ENCODE data around the gene MUTYH.

MUTYH gene

DNA sequence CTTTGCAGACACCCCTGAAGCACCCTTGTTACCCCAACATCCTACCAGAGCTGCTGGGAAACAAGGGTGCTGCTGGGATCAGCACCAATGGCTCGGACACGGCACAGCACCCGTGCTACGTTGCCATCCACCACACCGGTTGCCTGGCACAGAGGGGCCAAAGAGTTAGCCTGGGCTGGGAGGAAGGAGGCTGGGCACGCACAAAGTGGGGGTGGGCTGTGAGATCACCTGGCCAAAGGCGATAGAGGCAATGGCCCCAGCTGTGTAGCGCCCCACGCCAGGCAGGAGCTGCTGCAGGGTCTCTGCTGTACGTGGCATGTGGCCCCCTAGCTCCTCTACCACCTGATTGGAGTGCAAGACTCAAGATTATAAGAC is 7.9 kb downstream of the MUTYH start:
- Histone ChIP-seq H3K27ac (ENCODE audit: low read depth, low read length) (no peak overlapping the region), H3K27me3 (ENCODE audit: control insufficient read depth, insufficient read depth, low read length) (no peaks in the 10 kb centered on the region), H3K9ac (ENCODE audit: low read depth, low read length) (no peak overlapping the region), H3K4me3 (ENCODE audit: low read depth, low read length) (no peak overlapping the region), H3K4me1 (ENCODE audit: control insufficient read depth, insufficient read depth, low read length) (peaks cover 22% of the 10 kb centered on the region), H3K9me3 (ENCODE audit: control insufficient read depth, insufficient read depth, low read length) (no peaks in the 10 kb centered on the region), H3K36me3 (ENCODE audit: control insufficient read depth, insufficient read depth, low read length) (peaks cover 52% of the 10 kb centered on the region)

DNA sequence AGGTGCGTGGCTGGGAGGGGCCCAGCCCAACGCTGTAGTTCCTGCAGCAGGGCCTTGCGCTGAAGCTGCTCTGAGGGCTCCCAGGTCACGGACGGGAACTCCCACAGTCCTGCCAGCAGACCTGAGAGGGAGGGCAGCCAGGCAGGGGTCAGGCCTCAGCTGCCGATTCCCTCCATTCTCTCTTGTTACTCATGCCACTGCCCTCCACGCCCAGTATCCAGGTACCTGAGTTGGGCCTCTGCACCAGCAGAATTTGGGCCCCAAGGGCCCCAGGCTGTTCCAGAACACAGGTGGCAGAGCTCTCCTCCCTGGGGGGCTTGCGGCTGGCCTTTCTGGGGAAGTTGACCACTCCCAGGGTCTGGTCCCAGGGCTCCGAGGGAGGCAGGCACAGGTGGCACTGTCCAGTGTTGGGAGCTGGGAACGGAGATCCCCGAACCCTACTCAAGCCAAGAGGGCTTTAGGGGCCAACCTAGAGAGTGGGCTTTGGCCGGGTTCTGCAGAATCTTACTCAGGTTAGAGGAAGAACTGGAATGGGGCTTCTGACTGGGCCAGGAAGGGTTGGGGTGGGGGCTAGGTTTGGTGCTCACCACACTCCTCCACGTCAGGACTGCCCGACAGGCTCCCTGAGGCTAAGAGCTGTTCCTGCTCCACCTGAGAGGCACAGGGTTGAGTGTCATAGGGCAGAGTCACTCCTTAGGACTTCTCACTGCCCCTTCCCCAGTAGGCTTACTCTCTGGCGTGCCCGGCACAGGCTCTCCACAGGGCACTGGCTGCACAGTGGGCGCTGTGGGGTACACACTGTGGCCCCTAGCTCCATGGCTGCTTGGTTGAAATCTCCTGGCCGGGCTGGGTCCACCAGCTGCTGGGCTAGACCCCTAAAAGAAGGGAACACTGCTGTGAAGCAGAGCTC is 8.5 kb downstream of the MUTYH start:
- H3K9ac ChIP-seq (ENCODE audit: low read depth, low read length) = no peak overlapping the region
- no peak overlapping the region for H3K4me3 ChIP-seq (ENCODE audit: low read depth, low read length)
- H3K27me3 ChIP-seq (ENCODE audit: control insufficient read depth, insufficient read depth, low read length) = no peaks in the 10 kb centered on the region
- H3K36me3 ChIP-seq (ENCODE audit: control insufficient read depth, insufficient read depth, low read length) = peaks cover 52% of the 10 kb centered on the region
- no peak overlapping the region for H3K27ac ChIP-seq (ENCODE audit: low read depth, low read length)
- no peaks in the 10 kb centered on the region for H3K9me3 ChIP-seq (ENCODE audit: control insufficient read depth, insufficient read depth, low read length)
- peaks cover 28% of the 10 kb centered on the region for H3K4me1 ChIP-seq (ENCODE audit: control insufficient read depth, insufficient read depth, low read length)

DNA sequence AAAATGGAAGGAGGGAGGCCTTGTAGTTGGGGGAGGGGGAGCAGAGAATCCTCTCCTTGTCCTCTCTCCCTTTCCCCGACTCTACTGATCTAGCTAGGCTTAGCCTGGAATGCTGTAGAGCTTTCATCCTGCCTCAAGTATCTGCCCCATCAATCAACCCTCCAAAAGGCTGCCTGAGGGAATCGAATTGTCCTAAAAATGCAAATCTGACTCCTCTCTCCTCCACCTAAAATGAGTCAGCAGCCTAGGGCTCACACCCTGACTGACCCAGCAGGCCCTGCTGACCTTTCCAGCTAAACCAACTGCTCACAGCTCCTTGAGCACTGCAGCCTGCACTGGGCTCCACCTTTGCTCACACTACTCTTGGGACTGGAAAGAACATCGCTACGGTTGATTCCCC is 10.8 kb downstream of the MUTYH start:
- no peaks in the 10 kb centered on the region for H3K27me3 ChIP-seq (ENCODE audit: control insufficient read depth, insufficient read depth, low read length)
- H3K27ac ChIP-seq (ENCODE audit: low read depth, low read length) = peak overlapping the region; percentile 65
- no peak overlapping the region for H3K9ac ChIP-seq (ENCODE audit: low read depth, low read length)
- peaks cover 33% of the 10 kb centered on the region for H3K4me1 ChIP-seq (ENCODE audit: control insufficient read depth, insufficient read depth, low read length)
- no peaks in the 10 kb centered on the region for H3K9me3 ChIP-seq (ENCODE audit: control insufficient read depth, insufficient read depth, low read length)
- peaks cover 51% of the 10 kb centered on the region for H3K36me3 ChIP-seq (ENCODE audit: control insufficient read depth, insufficient read depth, low read length)
- no peak overlapping the region for H3K4me3 ChIP-seq (ENCODE audit: low read depth, low read length)

GRCh38 chr1:45328680-45329079 is 11.6 kb downstream of the MUTYH start:
- no peak overlapping the region for H3K9ac ChIP-seq (ENCODE audit: low read depth, low read length)
- H3K4me1 ChIP-seq (ENCODE audit: control insufficient read depth, insufficient read depth, low read length) = peaks cover 33% of the 10 kb centered on the region
- peaks cover 43% of the 10 kb centered on the region for H3K36me3 ChIP-seq (ENCODE audit: control insufficient read depth, insufficient read depth, low read length)

DNA sequence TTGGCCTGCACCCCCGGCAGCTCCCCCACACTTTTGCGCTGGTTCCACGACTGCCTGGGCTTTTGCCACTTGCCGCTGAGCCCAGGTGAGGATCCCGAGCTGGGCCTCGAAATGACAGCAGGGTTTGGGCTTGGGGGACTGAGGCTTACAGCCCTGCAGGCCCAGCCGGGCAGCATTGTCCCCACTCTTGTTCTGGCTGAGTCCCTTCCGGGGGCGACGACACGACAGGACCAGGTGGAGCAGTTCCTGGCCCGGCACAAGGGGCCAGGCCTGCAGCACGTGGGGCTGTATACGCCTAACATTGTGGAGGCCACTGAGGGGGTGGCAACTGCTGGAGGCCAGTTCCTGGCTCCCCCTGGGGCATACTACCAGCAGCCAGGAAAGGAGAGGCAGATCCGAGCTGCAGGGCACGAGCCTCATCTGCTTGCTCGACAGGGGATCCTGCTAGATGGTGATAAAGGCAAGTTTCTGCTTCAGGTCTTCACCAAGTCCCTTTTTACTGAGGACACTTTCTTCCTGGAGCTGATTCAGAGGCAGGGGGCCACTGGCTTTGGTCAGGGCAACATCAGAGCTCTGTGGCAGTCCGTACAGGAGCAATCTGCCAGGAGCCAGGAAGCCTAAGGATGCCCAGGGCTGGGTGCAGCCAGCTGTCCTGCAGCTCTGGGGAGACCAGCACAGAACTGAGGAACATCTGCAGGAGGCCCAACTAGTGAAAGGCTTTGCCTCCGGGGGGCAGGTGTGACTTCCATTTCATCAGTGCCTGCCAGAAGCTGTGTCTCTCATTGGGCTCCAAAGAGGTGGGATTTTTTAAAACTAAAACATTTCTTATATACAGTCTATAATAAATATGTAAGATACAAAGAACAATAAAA is 12.4 kb downstream of the MUTYH start:
- Histone ChIP-seq H3K9me3 (ENCODE audit: control insufficient read depth, insufficient read depth, low read length) (no peaks in the 10 kb centered on the region), H3K27ac (ENCODE audit: low read depth, low read length) (peak overlapping the region; percentile 14), H3K36me3 (ENCODE audit: control insufficient read depth, insufficient read depth, low read length) (peaks cover 35% of the 10 kb centered on the region), H3K4me3 (ENCODE audit: low read depth, low read length) (peak overlapping the region; percentile 48), H3K9ac (ENCODE audit: low read depth, low read length) (no peak overlapping the region; the same call in 1 of the 2 replicates), H3K4me1 (ENCODE audit: control insufficient read depth, insufficient read depth, low read length) (peaks cover 33% of the 10 kb centered on the region), H3K27me3 (ENCODE audit: control insufficient read depth, insufficient read depth, low read length) (no peaks in the 10 kb centered on the region)

More at GRCh38 chr1:45328680-45329079, 11.6 kb downstream of the MUTYH start:
- peak overlapping the region; percentile 5 for H3K27ac ChIP-seq (ENCODE audit: low read depth, low read length)
- H3K9me3 ChIP-seq (ENCODE audit: control insufficient read depth, insufficient read depth, low read length) = no peaks in the 10 kb centered on the region
- no peaks in the 10 kb centered on the region for H3K27me3 ChIP-seq (ENCODE audit: control insufficient read depth, insufficient read depth, low read length)
- no peak overlapping the region for H3K4me3 ChIP-seq (ENCODE audit: low read depth, low read length)

- Histone ChIP-seq H3K4me1 (ENCODE audit: control insufficient read depth, insufficient read depth, low read length) (peaks cover 40% of the 10 kb centered on the region), H3K27me3 (ENCODE audit: control insufficient read depth, insufficient read depth, low read length) (no peaks in the 10 kb centered on the region), H3K4me3 (ENCODE audit: low read depth, low read length) (peak within 1 kb of the TSS; percentile 48), H3K9me3 (ENCODE audit: control insufficient read depth, insufficient read depth, low read length) (no peaks in the 10 kb centered on the region), H3K9ac (ENCODE audit: low read depth, low read length) (peak within 1 kb of the TSS; percentile 38), H3K27ac (ENCODE audit: low read depth, low read length) (no peak within 1 kb of the TSS), H3K36me3 (ENCODE audit: control insufficient read depth, insufficient read depth, low read length) (peaks cover 25% of the 10 kb centered on the region)
Measured at GRCh38 chr1:45326627-45327623, 13.3 kb downstream of the MUTYH start, which contains the start of gene HPDL. TSS of gene HPDL (plus strand) at chr1:45326895. CDS start at chr1:45327149, 254 bp downstream.

DNA sequence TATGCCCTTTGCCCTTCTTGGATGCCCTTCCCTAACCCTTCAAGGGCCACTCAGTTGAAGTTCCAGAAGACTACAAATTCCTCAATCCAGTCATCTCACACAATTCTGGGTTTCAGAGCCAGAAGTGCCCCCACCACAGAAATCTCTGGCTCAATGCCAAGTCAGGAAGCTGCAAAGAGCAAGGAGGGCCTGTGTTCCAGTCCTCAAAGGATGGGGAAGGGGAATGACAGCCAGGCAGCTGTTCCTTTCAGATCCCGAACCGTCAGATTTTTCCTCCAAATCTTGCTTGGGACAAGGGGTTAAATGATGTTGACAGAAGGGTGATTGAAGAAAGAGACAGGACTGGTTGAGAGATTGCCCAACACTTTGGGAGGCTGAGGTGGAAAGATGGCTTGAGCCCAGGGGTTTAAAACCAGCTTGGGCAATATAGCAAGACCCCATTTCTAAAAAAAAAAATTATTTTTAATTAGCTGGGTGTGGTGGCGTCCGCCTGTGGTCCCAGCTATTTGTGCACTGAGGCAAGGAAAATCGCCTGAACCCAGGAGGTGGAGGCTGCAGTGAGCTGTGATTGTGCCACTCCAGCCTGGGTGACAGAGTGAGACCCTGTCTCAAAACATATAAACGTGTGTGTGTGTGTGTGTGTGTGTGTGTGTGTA is 14.3 kb downstream of the MUTYH start:
- peaks cover 16% of the 10 kb centered on the region for H3K36me3 ChIP-seq (ENCODE audit: control insufficient read depth, insufficient read depth, low read length)
- H3K4me3 ChIP-seq (ENCODE audit: low read depth, low read length) = peak overlapping the region; percentile 48; the same call in 1 of the 2 replicates
- no peaks in the 10 kb centered on the region for H3K9me3 ChIP-seq (ENCODE audit: control insufficient read depth, insufficient read depth, low read length)
- H3K27ac ChIP-seq (ENCODE audit: low read depth, low read length) = no peak overlapping the region
- H3K9ac ChIP-seq (ENCODE audit: low read depth, low read length) = peak overlapping the region; percentile 38
- H3K27me3 ChIP-seq (ENCODE audit: control insufficient read depth, insufficient read depth, low read length) = no peaks in the 10 kb centered on the region
- peaks cover 47% of the 10 kb centered on the region for H3K4me1 ChIP-seq (ENCODE audit: control insufficient read depth, insufficient read depth, low read length)

GRCh38 chr1:45322486-45323040 is 17.7 kb downstream of the MUTYH start:
- H3K9me3 ChIP-seq (ENCODE audit: control insufficient read depth, insufficient read depth, low read length) = no peaks in the 10 kb centered on the region
- H3K9ac ChIP-seq (ENCODE audit: low read depth, low read length) = no peak overlapping the region
- peaks cover 31% of the 10 kb centered on the region for H3K4me1 ChIP-seq (ENCODE audit: control insufficient read depth, insufficient read depth, low read length)
- peak overlapping the region; percentile 20 for H3K27ac ChIP-seq (ENCODE audit: low read depth, low read length)
- no peaks in the 10 kb centered on the region for H3K36me3 ChIP-seq (ENCODE audit: control insufficient read depth, insufficient read depth, low read length)
- no peaks in the 10 kb centered on the region for H3K27me3 ChIP-seq (ENCODE audit: control insufficient read depth, insufficient read depth, low read length)
- H3K4me3 ChIP-seq (ENCODE audit: low read depth, low read length) = no peak overlapping the region

DNA sequence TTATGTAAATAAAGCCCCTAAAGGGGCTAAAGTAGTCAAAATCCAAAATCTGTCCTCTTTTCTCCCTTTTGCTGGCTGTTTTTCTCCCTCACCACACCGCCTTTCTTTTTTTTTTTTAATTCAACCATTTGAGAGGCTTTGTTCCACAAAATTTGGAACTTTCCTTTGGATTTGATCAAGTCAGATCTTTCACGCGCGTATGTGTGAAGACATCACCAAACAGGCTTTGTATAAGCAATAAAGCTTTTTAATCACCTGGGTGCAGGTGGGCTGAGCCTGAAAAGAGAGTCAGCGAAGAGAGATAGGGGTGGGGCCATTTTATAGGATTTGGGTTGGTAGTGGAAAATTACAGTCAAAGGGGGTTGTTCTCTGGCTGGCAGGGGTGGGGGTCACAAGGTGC is 18.8 kb downstream of the MUTYH start:
- peaks cover 20% of the 10 kb centered on the region for H3K4me1 ChIP-seq (ENCODE audit: control insufficient read depth, insufficient read depth, low read length)
- peak overlapping the region; percentile 74 for H3K27ac ChIP-seq (ENCODE audit: low read depth, low read length)
- peak overlapping the region; percentile 33; the same call in 1 of the 2 replicates for H3K4me3 ChIP-seq (ENCODE audit: low read depth, low read length)
- no peaks in the 10 kb centered on the region for H3K27me3 ChIP-seq (ENCODE audit: control insufficient read depth, insufficient read depth, low read length)
- H3K36me3 ChIP-seq (ENCODE audit: control insufficient read depth, insufficient read depth, low read length) = no peaks in the 10 kb centered on the region
- no peaks in the 10 kb centered on the region for H3K9me3 ChIP-seq (ENCODE audit: control insufficient read depth, insufficient read depth, low read length)
- H3K9ac ChIP-seq (ENCODE audit: low read depth, low read length) = peak overlapping the region; percentile 73
